Right lung (tissue), 5 donors: ENCODE data around the gene PYGM. TPM values are rescaled to one million over a fixed set of nuclear protein-coding genes. Genes with fewer than 3 reads are reported as not detected.

ENCODE experiments used
- DNase-seq, 2 donors: peaks; one replicate each; pipeline ENCODE4 v3.0.0-alpha.2; 2013
- polyA plus RNA-seq, 5 donors: library from polyadenylated mRNA; unstranded; fragments of 120-200 nt; gene quantifications; one replicate each; pipeline versions ENCODE4 v1.2.1 to v1.2.3, GENCODE V29; 2013; ENCODE audit warnings: inconsistent platforms in 1 of 5, low replicate concordance in 1 of 5; ENCODE audit not compliant: insufficient read length in 5 of 5, insufficient read depth in 1 of 5

The PYGM gene
- polyA plus RNA-seq, 5 donors, result 1.7 to 12.9 (median 2.7) TPM

- no peak for DNase-seq
Measured at GRCh38 chr11:64739871-64740270, 19.9 kb downstream of the PYGM start.

GRCh38 chr11:64736654-64737053 lies 23.1 kb downstream of the PYGM start:
- no peak for DNase-seq

- no peak for DNase-seq
Measured at GRCh38 chr11:64735725-64736259, 24.0 kb downstream of the PYGM start.

- no peak for DNase-seq
Measured at GRCh38 chr11:64734811-64735724, 24.7 kb downstream of the PYGM start.

- DNase-seq, result no peak
Measured at GRCh38 chr11:64731601-64732000, 28.2 kb downstream of the PYGM start.

- DNase-seq, result no peak
Measured at GRCh38 chr11:64729851-64730382, 29.9 kb downstream of the PYGM start.

- DNase-seq, result no peak
Measured at GRCh38 chr11:64728757-64729365, 30.9 kb downstream of the PYGM start.

GRCh38 chr11:64726867-64727530 lies 32.8 kb downstream of the PYGM start:
- no peak for DNase-seq

GRCh38 chr11:64726211-64726641 lies 33.5 kb downstream of the PYGM start:
- no peak for DNase-seq

- DNase-seq, result no peak
Measured at GRCh38 chr11:64724863-64725532, 34.8 kb downstream of the PYGM start.

GRCh38 chr11:64723907-64724862 lies 35.6 kb downstream of the PYGM start:
- no peak for DNase-seq

GRCh38 chr11:64723117-64723906 lies 36.5 kb downstream of the PYGM start, which contains the start of gene NRXN2:
NRXN2 (minus strand) TSS chr11:64723197; CDS start chr11:64713699, 9,498 bp downstream.
- peak; percentile 56 to 67 for DNase-seq

- no peak for DNase-seq
Measured at GRCh38 chr11:64722141-64723065, 37.4 kb downstream of the PYGM start.

- DNase-seq, result no peak
Measured at GRCh38 chr11:64721359-64721699, 38.4 kb downstream of the PYGM start.

GRCh38 chr11:64720640-64721358 lies 39.0 kb downstream of the PYGM start:
- no peak for DNase-seq

GRCh38 chr11:64720167-64720566 lies 39.6 kb downstream of the PYGM start:
- DNase-seq, result no peak

GRCh38 chr11:64719406-64719805 lies 40.4 kb downstream of the PYGM start:
- DNase-seq, result no peak

GRCh38 chr11:64718780-64719124 lies 41.0 kb downstream of the PYGM start:
- no peak for DNase-seq
